Activated CD8-positive, alpha-beta memory T cell treated with anti-CD3 and anti-CD28 coated beads, Interleukin-2, amount 50 U/mL, for 4 hours (primary cell): ENCODE results near the gene POMT1.

Source experiments
- DNase-seq: peaks from one replicate; pipeline ENCODE4 v3.0.0-alpha.2; 2020

The POMT1 gene

DNA sequence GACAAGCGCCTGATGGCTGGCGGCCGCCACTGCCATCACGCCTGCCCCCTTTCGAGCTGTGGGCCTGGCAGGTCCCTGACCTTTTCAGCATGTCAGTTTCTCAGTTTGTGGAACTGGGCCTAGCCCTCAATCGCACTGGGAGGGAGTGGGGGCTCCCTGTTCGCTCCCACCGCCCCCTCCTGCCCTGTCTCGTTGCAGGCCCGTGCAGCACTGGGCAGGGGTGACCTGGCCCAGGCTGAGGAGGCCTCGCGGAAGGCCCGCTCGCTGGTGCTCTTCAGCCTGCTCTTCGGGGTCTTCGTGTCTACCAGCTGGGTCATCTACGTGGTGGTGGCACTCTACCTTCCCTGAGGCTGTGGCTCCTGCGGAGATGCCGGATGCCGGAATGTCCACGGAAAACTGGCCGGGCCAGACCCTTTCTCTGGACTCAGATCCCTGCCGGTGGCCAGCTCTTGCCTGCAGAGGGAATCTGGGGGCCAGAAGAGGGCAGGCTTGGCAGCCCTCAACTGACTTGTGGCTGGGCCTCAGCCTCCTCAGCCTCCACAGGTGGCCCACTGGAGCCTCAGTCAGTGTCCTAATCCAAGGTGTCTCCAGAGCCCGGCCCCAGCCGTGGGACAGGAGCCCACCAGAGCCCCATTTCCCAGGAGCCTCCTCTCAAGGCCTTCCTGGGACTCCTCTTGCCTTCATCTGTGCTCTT lies 55.3 kb downstream of the POMT1 start:
- DNase-seq, result no peak

DNA sequence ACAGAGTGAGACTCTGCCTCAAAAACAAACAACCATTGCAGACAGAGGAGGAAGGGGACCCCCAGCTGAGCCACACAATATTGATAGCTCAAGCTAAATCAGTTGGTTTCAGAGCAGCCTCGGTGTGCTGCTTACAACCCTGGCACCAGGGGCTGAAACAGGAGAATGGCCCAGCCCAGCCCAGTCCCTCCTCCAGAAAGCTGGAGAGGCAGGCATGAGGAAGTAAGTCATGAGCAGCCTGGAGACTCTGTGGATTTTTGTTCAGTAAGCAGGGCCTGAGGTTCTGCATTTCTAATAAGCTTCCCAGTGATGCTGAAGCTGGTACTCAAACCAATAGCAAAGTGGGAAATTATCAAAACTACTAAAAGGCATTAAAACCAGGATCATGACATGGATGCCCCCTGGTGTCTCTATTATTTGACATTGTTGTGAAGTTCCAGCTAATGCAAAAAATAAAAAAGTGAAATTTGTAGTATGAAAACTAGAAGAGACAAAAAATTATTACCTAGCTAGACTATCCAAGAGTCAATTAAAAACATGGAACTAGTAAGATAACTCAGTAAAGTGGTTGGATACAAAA lies 56.8 kb downstream of the POMT1 start:
- DNase-seq, result no peak

DNA sequence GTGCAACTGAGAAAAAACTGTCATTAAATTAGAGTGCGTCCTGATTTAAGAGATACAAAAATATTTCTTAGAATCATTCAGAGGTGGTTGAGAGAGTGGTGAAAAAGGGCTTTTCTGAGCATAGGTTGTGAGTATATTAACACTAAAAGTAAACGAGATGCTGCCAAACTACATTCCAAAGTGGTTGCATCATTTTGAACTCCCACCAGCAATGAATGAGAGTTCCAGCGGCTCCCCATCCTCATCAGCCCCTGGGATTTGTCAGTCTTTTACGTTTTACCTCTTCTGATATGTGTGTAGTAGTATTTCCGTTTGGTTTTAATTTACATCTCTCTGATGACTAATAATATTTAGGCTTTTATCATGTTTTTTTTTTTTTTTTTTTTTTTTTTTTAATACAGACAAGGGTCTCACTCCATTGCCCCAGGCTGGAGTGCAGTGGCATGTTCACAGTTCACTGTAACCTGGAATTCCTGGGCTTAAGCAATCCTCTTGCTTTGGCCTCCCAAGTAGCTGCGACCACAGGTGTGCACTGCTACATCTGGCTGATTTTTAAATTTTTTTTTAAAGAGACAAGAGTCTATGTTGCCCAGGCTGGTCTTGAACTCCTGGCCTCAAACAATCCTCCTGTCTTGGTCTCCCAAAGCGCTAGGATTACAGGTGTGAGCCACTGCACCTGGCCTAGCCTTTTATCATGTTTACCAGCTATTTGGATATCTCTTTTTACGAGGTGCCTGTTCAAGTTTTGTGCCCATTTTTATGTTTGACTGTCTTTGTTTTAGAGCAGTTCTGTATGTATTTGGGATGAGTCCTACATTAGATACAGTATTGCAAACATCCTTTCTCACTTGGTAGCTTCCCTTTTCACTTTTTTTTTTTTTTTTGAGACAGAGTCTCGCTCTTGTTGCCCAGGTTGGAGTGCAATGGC lies 59.6 kb downstream of the POMT1 start:
- no peak for DNase-seq

DNA sequence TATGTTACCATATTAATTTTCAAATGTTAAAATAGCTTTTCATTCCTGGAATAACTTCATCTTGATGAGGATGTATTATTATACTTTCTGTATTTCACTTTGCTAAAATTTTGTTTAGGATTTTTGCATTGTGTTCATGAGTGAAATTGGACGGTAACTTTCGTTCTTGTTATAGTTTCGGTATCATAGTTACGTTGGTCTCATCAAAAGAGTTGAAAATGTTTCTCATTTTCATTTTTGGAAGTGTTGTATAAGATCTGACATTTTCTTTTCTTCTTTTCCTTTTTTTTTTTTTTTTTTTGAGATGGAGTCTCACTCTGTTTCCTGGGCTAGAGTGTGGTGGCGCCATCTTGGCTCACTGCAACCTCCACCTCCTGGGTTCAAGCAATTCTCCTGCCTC lies 62.7 kb downstream of the POMT1 start:
- no peak for DNase-seq

DNA sequence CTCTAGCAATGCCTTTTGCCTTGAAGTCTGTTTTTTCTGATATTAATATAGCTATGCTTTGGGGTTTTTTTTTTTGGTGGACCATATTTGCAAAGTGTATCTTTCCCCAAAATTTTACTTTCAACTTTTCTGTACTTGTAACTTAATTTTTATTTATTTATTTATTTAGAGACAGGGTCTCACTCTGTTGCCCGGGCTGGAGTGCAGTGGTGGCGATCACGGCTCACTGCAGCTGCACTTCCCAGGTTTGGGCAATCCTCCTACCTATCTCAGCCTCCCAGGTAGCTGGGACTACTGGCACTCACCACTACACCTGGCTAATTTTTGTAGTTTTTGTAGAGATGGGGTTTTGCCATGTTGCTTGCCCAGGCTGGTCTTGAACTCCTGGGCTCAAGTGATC lies 63.4 kb downstream of the POMT1 start:
- DNase-seq, result no peak

DNA sequence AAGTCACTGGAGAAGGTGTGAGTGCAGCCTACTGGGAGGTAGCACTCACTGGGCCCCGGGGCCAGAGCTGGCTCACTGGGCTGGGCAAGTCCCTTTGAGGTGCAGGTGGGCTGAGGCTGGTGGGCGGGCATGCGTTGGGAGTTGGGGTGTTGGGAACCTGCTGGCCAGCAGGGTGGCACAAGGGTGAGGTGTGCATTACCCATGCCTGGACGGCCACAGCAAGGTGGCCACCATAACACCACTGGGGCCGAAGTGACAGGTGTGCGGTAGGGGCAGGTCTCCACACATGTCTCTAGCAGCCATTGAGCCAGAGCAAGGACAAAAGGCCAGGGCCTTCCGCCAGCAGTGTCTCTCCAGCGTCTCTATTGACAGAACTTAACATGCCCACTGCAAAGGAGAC lies 65.2 kb downstream of the POMT1 start:
- no peak for DNase-seq
